Urinary bladder (tissue), 4 donors: ENCODE results near the gene CEP85. TPM values are rescaled to one million over a fixed set of nuclear protein-coding genes. Genes with fewer than 3 reads are reported as not detected.

Source experiments
- DNase-seq: peaks from one replicate; pipeline ENCODE4 v3.0.0-alpha.2; 2015; ENCODE audit errors: extremely low spot score
- H3K27ac ChIP-seq: one replicate; pipeline ENCODE4 v1.5.1; 2013; ENCODE audit warnings: low read depth, mild to moderate bottlenecking, moderate library complexity
- H3K36me3 ChIP-seq: one replicate; pipeline ENCODE4 v1.6.1; 2013; ENCODE audit warnings: mild to moderate bottlenecking, moderate library complexity; ENCODE audit not compliant: insufficient read depth
- H3K4me1 ChIP-seq: one replicate; pipeline ENCODE4 v1.6.1; 2013; ENCODE audit warnings: mild to moderate bottlenecking, moderate library complexity; ENCODE audit not compliant: insufficient read depth
- H3K4me3 ChIP-seq: one replicate; pipeline ENCODE4 v1.5.1; 2013; ENCODE audit warnings: low read depth, low read length
- WGBS: extraction: QIAGEN DNeasy Blood & Tissue Kit; methylation state at CpG from one replicate; pipeline ENCODE4 v1.1.7; 2013; 5-methylcytosine and 5-hydroxymethylcytosine counted together
- polyA plus RNA-seq: library from polyadenylated mRNA; stranded (reverse); fragments of 200-250 nt; gene quantifications from one replicate; pipeline ENCODE4 v1.2.3, GENCODE V29; 2013
- total RNA-seq: library from RNA; depleted of rRNA; stranded (reverse); fragments of >200 nt; gene quantifications from one replicate; pipeline ENCODE4 v1.2.3, GENCODE V29; 2014
- donor health status: healthy with polysubstance abuse.
- donor health status: healthy.

Gene CEP85
- total and polyA plus RNA-seq, 2 donors = 4.3 to 13.5 TPM

- Histone ChIP-seq H3K27ac (peak overlapping the region; percentile 40), H3K36me3 (no peaks in the 10 kb centered on the region), H3K4me1 (no peaks in the 10 kb centered on the region), H3K4me3 (no peak overlapping the region)
- WGBS = 75% methylated on average over 3 of the region's 3 CpGs
- DNase-seq = no peak
Measured at GRCh38 chr1:26277261-26277661, 43.3 kb downstream of the CEP85 start.

GRCh38 chr1:26277719-26278118 is 43.7 kb downstream of the CEP85 start:
- H3K27ac ChIP-seq = peak overlapping the region; percentile 40
- H3K36me3 ChIP-seq = no peaks in the 10 kb centered on the region

GRCh38 chr1:26278303-26278702 is 44.3 kb downstream of the CEP85 start:
- Histone ChIP-seq H3K4me3 (no peak overlapping the region), H3K4me1 (no peaks in the 10 kb centered on the region), H3K27ac (peak overlapping the region; percentile 98), H3K36me3 (no peaks in the 10 kb centered on the region)
- 30% methylated on average over 4 of the region's 4 CpGs for whole genome bisulfite sequencing
- DNase-seq = peak; percentile 67

More at GRCh38 chr1:26277719-26278118, 43.7 kb downstream of the CEP85 start:
- no peak for DNase-seq
- H3K4me1 ChIP-seq = no peaks in the 10 kb centered on the region
- 79% methylated on average over 1 of the region's 1 CpG for WGBS
- no peak overlapping the region for H3K4me3 ChIP-seq

GRCh38 chr1:26278724-26279455 is 44.9 kb downstream of the CEP85 start:
- no peaks in the 10 kb centered on the region for H3K4me1 ChIP-seq
- WGBS = 31% methylated on average over 9 of the region's 9 CpGs
- H3K27ac ChIP-seq = peak overlapping the region; percentile 98
- peak; percentile 32 for DNase-seq
- H3K4me3 ChIP-seq = peak overlapping the region; percentile 80
- no peaks in the 10 kb centered on the region for H3K36me3 ChIP-seq

GRCh38 chr1:26279456-26280332 is 45.7 kb downstream of the CEP85 start, which contains the start of gene SH3BGRL3:
SH3BGRL3 (plus strand) TSS chr1:26280086; CDS start chr1:26280156, 70 bp downstream.
- Histone ChIP-seq H3K36me3 (no peaks in the 10 kb centered on the region), H3K4me1 (no peaks in the 10 kb centered on the region), H3K4me3 (peak within 1 kb of the TSS; percentile 80), H3K27ac (peak within 1 kb of the TSS; percentile 98)
- DNase-seq = peak; percentile 31
- WGBS = under 1% methylated on average over 66 of the region's 66 CpGs

- H3K4me1 ChIP-seq = no peaks in the 10 kb centered on the region
- H3K36me3 ChIP-seq = no peaks in the 10 kb centered on the region
- H3K27ac ChIP-seq = peak overlapping the region; percentile 98
- peak overlapping the region; percentile 80 for H3K4me3 ChIP-seq
- WGBS = 29% methylated on average over 20 of the region's 20 CpGs
- no peak for DNase-seq
Measured at GRCh38 chr1:26280333-26281042, 46.5 kb downstream of the CEP85 start.

GRCh38 chr1:26281091-26281958 is 47.3 kb downstream of the CEP85 start:
- no peak for DNase-seq
- 90% methylated on average over 5 of the region's 5 CpGs for WGBS
- Histone ChIP-seq H3K4me3 (no peak overlapping the region), H3K27ac (peak overlapping the region; percentile 28), H3K36me3 (no peaks in the 10 kb centered on the region), H3K4me1 (no peaks in the 10 kb centered on the region)

GRCh38 chr1:26281971-26282370 is 48.0 kb downstream of the CEP85 start:
- H3K4me1 ChIP-seq = no peaks in the 10 kb centered on the region
- DNase-seq = no peak
- H3K36me3 ChIP-seq = no peaks in the 10 kb centered on the region
- no peak overlapping the region for H3K4me3 ChIP-seq
- WGBS = 35% methylated on average over 15 of the region's 15 CpGs
- no peak overlapping the region for H3K27ac ChIP-seq

- no peak for DNase-seq
- Histone ChIP-seq H3K4me1 (no peaks in the 10 kb centered on the region), H3K4me3 (no peak overlapping the region), H3K36me3 (no peaks in the 10 kb centered on the region), H3K27ac (no peak overlapping the region)
- WGBS = 72% methylated on average over 22 of the region's 22 CpGs
Measured at GRCh38 chr1:26282401-26282918, 48.5 kb downstream of the CEP85 start.

- H3K4me3 ChIP-seq = no peak overlapping the region
- 79% methylated on average over 4 of the region's 4 CpGs for WGBS
- no peak for DNase-seq
- no peaks in the 10 kb centered on the region for H3K4me1 ChIP-seq
- H3K36me3 ChIP-seq = no peaks in the 10 kb centered on the region
- H3K27ac ChIP-seq = no peak overlapping the region
Measured at GRCh38 chr1:26283279-26283853, 49.4 kb downstream of the CEP85 start.

GRCh38 chr1:26283871-26284596 is 50.0 kb downstream of the CEP85 start:
- 88% methylated on average over 12 of the region's 12 CpGs for whole genome bisulfite sequencing
- DNase-seq = no peak
- Histone ChIP-seq H3K27ac (no peak overlapping the region), H3K4me1 (no peaks in the 10 kb centered on the region), H3K36me3 (no peaks in the 10 kb centered on the region), H3K4me3 (no peak overlapping the region)
